HG02678 (cell line): Measurements from ENCODE around the gene EEPD1.
A peak's percentile ranks its signal among the peaks of the same experiment; 100 is the strongest.

Source experiments
- ATAC-seq: cut with Tn5 transposase; IDR thresholded peaks from one replicate; pipeline ENCODE4 v1.9.1; 2021; ENCODE audit warnings: mild to moderate bottlenecking, moderate library complexity; ENCODE audit not compliant: unreplicated experiment

The EEPD1 gene

DNA sequence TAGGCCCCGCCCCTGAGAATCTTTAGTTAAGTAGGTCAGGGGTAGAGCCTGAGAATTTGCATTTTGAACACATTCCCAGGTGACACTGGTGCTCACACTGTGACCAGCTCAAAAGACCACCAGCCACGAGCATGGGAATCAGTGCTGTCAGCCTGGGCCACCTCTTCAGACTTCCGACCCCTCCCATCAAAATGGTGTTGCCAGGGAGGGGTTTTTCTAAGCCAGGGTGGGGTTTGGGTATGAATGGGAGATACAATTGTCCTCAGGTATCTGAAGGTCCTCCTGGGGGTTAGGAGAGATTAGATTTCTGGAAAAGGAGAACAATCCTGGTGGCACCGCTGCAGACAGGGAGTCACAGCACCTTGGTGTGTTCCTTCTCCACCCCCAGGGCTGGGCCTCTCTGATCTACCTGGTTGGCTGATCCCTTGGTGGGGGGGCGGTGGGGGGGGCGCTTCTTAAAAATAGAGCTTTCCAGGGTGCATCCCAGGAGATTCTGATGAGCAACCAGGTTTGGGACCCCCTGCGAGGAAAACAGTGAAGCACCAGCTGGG is 125.1 kb downstream of the EEPD1 start:
- ATAC-seq = no peak

DNA sequence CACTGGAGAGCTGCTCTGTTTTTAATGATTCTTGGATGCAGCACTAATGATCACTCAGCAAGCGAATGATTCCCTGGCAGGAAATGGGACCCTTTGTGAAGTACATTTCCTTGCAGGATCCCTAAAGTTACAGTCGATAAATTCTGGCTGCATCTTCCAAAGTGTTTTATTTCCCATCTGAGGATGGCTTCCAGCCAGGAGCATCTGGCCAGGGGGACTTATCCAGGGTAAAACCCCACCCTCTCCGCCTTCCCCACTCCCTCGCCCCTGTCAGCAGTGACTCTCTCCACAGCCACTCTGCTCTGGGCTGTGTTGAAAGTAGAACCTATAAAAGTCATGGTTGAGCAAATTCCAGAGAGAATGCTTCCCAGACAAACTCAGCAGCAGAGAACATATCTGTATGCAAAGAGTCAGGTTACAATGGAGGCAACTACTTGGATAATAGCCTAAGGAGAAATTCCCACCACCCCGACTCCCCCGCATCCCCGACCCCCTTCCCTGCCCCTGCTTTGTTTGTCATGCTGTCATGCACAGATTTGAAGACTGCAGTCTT is 125.6 kb downstream of the EEPD1 start:
- ATAC-seq = no peak

DNA sequence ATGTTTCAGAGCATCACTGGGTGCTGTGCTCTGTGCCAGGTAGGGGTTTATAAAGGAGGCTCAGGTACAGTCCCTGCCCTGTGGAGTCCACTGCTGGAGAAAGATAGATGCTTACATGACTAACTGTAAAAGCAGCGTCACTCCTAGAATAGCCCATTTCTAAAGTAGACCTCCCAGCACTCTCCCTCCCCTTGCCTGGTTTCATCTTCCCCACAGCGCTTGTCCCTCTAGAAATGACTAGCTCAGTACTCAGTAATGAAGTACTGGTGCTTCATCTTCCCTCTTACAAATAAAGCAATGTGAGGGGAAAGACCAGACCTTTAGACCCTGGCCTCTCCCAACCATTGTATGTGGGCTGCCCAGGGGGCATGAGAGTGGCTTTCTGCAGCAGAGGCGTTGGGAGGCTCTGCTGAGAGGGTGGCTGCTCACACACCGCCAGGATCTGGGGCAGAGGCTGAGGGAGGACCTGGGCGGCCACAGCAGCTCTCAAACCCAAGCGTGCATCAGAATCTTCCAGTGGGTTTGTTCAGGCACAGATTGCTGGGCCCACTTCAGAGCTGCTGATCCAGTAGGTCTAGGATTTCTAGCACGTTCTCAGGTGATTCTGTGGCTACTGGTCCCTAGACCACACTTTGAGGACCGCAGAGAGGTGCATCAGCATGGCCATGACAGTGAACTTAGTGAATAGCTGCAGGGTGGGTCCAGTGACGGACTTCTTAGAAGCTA is 126.3 kb downstream of the EEPD1 start:
- ATAC-seq = peak; percentile 74

DNA sequence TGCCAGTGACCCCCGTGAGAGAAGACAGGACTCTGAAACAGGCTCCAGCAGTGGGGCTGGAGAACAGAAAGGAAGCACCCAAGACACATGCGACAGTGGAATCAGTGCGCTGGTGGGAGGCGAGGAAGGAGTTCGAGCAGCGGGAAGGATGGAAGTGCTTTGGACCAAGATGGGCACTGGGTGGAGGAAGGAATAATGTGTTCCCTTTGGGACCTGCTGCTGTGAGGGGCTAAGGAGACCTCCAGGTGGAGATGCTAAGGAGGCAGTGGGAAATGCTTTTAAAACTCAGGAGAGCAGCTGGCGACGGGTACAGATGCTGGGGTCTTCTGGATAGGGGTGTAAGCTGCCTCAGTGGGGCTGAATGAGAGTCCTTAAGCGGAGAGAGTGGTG is 126.9 kb downstream of the EEPD1 start:
- no peak for ATAC-seq

DNA sequence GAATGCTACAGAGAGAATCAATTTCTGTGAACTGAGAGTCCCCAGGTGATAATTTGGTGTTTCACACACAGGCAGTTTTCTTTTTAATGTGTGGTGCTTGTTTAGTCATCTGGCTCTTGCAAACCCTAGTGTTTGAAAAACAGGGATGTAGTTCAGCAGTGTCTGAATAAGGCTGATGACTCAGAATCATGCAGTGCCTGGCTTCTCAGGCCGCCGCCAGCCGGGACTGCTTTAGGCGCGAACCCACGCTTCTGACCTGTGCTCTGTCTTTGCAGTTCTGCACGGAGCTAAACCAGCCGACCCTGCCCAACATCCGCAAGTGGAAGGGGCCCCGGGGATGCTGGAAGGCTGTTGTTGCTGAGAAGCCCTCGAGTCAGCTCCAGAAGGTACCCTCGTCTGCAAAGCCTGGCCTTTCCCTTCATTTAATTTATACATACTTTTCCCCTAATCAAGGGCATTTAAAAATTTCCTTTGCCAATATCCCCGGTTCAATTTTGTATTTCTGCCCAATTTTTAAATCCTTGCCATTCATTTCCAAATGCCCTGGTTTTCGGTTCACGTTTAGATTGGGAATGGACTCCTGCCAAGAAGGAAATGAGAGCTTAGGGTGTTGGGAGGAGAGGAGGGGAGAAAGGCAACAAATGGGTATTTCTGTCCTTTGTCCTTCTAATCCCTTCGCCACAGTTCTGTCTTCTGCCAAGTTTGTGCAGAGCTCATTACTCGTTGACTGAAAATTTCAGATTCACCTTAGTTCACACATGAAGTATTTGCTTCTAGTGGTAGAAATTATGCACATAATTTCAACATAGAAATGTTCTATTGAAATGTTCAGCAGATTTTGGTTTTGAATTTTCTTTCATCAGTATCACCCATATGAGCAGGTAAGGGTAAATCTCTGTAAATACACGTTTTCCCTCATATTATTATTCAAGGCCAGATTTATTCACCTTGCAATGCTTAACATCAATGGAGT is 128.1 kb downstream of the EEPD1 start:
- peak; percentile 27 for ATAC-seq

DNA sequence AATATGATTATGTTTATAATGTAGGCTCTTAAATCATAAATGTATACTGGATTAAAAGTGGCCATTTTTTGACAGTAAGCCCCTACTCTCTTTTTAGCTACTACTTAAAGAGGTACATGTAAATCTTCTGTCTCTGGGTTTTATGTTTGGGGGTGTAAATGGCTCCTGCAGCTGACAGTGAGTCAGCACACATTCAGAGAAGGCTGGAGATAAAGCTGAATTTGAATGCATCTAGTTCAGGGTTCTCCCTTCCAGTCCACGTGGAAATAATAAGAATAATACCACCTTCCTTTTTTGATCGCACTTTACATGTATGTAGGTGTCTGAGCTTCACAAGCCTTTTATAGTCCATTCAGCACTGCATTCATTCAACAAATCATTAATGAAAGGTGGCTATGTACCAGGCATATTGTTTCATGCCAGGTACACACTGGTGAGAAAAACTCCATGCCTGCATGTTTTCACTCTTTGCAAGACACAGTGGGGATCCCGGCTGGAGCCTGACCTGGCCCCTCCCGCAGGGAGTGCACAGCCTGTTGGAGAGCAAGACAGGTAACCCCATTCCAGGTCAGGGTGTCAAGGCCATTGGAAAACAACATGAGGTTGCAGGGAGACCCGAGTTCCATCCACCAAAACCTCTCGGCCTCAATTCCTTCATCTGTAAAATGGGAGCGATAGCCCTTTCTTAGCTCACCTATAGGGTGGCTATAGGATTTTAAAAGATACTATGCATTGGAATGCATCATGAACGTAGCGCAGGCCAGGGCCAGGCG is 129.1 kb downstream of the EEPD1 start:
- ATAC-seq = no peak

DNA sequence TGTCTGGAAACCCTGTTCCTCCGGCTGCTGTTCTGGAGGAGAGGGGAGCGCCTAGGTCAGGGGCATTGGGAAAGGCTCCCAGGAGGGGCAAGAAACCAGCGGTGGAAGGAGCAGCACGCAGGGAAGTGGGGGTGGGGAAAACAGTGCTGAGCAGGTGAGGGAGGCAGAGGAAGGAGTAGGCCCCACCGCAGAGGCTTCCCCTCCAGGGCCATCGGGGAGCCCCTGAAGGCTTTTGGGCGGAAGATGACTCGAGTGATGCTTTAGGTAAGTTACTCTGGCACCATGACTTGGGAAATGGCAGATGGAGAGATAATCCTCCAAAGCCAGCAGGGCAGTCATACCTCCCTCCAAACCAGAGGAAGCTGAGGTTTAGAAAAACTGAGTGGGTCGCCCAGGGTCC is 130.1 kb downstream of the EEPD1 start:
- no peak for ATAC-seq

DNA sequence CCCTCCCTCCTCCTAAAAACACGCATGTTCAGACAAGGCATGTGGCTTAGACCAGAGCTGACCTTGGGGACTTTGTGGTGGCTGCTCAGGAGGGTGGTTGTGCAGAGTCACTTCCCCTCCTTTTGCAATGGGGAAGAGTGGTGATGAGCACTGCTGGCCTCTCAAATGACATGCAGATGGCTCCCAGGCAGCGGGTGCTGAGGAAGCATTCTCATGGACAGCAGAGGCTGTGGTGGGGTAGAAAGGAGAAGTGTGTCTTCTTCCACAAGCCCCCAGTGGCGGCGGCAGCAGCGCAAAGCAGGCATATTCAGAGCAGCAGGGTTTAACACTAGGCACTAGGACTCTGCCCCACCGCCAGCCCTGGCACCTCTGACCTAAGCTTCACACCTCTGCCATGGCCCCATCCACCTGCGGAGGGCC is 130.7 kb downstream of the EEPD1 start:
- ATAC-seq = peak; percentile 46

DNA sequence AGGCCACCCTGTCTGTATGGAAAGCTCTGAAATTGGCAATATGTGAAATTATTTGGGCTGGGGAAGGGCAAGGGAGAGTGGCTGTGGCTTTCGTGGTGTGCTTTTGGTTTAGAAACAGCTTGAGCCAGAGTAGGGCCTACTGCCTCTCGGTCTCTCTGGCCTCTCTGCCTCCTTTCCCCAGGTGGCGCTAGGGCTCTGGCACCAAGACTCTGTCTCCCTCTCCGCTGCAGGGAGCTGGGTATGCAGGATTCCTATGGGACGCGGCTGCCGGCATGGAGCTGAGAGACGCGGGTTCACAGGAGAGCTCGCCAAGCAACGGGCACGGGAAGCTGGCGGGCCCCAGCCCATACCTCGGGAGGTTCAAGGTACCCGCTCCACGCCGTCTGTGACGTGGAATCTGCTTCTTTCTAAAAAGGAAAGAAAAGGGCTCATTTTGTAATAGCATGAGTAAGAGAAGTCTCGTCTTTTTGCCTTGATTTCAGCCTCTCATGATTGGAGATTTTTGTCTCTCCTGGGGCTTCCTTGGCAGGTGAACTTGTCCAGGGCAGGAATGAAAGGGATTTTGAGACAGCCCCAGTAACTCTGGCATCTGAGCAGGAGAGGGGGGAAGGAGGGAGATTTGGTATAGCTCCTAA is 131.5 kb downstream of the EEPD1 start:
- ATAC-seq = no peak

DNA sequence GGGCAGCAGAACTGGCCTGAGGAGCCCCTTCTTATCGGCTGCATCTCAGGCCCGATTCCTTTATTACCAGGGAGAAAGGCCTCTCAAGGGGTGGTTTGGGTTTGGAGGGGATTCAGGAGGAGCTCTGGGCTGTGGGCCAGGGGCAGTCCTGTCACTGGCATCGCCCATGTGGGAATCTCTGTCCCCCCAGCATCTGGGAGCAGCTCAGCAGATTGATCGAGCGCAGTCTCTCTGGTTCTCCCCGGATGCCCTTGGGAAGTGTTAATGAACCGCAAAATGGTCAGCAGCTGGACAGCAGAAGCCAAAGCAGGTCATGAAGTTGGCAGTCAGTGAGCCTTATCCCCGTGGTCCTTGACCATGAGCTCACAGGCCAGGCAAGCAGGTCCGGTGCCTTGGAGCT is 132.2 kb downstream of the EEPD1 start:
- no peak for ATAC-seq

DNA sequence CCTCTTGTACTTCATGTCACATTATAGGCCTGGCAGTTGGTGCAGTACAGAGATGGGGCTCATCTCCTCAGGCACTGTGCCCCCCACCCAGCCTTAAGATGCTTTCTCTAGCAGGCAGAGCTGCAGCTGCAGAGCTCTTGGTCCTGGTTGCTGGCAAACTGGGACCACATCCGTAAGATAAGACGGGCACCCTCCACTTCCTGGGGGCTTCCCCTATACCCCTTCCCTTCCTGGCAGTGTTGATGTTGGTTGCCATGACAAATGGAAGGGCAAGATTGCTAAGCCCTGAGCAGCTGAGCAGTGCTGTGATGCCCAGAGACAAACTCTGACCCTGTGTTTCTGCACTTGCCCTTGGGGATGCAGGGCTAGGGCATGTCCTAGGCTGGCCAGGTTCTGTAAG is 133.2 kb downstream of the EEPD1 start:
- ATAC-seq = no peak

DNA sequence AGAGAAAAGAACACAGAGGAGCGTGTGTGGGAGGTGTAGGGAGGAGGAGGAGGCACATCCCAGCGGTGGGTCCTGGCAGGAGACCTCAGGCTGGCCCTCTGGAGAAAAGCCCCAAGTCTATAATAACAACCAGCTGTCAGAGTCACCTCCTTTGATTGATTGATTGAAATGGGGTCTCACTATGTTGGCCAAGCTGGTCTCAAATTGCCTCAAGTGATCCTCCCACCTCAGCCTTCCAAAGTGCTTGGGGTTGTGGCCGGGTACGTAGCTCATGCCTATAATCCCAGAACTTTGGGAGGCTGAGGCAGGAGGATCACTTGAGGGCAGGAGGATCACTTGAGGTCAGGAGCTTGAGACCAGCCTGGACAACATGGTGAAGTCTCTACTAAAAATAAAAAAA is 133.6 kb downstream of the EEPD1 start:
- no peak for ATAC-seq

DNA sequence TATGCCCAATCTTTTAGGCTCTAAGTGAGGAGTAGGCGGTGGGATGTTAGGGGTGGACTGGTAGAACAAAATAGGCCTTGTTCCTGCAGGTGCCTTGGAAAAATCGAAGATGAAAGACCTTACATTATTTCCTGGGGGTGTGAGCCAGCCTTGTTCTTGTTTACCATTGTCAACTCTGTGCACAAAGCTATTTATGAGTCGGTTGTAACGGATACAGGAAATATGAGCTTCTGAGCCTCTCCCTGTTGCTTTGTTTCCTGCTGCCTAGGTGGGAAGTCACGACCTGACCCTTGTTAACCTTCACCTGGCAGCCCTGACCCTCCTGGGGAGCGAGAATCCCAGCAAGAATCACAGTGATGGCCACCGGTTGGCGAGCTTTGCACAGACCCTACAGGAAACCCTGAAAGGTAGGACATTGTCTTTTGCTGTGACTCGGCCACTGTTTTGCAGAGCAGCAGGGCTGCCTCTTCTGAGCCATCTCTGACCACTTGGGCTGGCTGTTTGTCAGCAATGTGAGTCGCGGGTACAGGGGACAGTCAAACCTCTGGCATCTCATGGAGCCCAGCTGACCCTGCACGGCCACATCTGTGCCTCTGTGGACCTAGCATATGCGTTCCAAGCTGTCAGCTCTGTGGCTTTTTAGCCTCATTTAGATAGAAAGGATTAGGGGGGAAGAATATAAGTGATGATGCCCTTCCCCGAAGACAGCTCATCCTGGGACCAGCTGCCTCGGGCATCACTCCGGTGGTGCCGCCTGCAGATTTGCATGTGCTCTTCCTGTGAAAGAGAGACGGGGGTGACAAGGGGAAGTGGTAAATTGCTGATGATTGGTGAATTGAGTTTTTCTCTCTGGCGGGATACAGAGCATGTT is 134.6 kb downstream of the EEPD1 start:
- ATAC-seq = peak; percentile 38

DNA sequence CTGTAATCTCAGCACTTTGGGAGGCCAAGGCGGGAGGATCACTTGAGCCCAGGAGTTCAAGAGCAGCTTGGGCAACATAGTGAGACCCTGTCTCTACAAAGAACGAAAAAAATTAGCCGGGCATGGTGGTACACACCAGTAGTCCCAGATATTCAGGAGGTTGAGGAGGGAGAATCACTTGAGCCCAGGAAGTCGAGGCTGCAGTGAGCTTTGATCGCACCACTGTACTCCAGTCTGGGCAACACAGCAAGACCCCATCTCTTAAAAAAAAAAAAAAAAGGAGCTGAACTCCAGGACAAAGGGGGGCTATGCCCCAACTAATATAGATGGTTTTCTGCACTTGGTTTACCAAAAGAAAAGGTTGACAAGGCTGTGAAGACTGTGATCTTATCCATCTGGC is 135.4 kb downstream of the EEPD1 start:
- ATAC-seq = no peak

DNA sequence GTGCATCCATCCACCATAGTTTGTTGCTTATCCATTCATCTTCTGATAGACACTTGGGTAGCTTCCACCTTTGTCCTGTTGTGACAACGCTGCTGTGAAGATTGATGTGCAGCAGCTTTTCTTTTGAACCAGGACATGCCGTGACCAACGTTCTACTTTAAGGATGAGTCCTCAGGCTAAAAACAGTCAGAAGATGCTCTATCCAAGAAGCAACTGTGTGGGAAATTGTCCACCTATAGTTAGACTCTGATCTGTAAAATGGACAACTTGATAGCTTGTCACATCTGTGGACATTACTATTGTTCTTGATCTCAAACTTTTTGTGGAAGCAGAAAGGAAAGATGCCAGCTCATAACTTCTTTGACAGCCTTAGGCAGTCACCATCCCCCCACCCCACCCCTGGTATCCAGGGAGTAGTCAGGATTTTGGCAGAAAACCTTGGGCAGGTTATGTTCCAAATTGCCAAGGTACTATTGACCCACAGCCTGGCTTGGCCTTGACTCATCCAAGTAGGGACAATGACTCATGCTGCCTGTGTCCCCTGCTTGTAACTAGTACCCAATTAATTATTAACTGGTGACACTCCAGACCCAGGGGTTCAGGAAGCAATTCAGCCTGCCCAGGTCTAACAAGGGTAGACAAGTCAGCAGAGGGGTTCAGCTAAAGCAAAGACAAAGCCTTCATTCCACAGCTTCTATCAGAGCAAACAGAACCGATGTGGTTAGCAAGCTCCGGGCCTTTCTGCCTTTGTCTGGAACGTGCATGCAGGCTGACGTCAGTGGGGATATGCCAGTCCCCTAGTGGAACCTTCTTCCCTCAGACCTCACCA is 137.0 kb downstream of the EEPD1 start:
- ATAC-seq = no peak

DNA sequence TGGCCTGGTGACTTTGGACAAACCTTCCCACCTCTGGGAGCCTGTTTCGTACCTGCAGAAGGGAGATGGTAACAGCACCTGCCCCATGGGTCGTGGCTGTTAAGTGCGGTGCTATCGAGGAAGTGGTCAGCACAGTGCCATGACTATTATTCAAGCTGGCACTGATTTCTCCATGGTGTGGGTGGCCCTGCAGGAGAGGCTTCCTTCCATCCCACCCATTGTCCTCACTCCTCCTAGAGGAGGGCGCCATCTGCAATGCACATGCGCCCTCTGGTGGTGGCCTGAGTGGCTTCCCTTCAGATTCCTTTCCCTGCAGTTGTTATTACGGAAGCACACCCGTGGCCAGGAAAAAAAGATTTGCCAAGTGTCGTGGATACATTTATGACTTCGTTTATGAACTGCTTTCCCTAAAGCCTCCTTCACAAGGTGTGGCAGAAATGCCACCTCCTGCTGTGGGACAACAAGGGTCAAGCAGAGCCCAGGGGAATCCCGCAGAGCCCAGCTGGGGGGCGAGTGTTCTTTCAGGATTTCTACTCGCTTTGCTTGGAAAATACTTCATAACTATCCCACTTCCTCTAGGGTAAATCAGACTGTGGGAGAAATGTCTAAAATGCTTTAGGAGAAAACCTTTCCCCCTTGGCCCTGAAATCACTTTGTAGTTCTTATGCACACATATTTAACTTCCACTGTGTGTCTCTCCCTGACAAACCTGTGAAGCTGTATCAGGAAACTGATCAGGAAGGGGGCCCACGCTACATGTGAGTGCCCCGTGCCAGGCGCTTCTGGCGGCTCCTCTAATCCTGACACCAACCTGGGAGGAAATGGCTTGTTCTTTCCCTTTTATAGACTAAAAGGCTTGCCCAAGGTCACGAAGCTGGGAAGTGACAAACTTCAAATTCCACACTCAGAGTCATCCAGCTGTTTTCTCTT is 138.6 kb downstream of the EEPD1 start:
- peak; percentile 61 for ATAC-seq

DNA sequence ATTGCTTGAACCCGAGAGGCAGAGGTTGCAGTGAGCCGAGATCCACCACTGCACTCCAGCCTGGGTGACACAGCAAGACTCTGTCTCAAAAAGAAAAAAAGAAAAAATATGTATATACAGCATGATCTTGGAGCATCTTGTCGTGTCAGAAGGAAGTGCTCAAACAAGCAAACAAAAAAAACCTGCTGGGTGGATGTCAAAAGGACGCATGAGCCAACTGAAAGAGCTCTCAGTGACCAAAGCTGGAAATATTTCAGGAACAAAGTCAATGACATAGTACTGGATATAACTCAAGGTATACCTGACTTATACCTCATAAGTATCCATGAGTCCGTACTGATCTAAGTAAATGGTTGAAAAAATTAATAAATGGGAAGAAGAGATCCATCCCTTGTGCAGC is 142.0 kb downstream of the EEPD1 start:
- no peak for ATAC-seq
